ENCODE results near the gene EFTUD2. TPM values are rescaled to one million over a fixed set of nuclear protein-coding genes. Genes with fewer than 3 reads are reported as not detected.

Gene EFTUD2
- total RNA-seq, 1 donor, result 72.7 TPM

- Histone ChIP-seq H3K27ac (ENCODE audit: low read depth, low read length) (no peak overlapping the region), H3K27me3 (ENCODE audit: insufficient read depth, low read length) (no peaks in the 10 kb centered on the region), H3K9me3 (ENCODE audit: low read depth, low read length) (no peaks in the 10 kb centered on the region), H3K79me2 (ENCODE audit: insufficient read depth, low read length) (no peaks in the 10 kb centered on the region), H2AFZ (ENCODE audit: low read length) (peak overlapping the region; percentile 31), H3K36me3 (ENCODE audit: insufficient read depth, low read length) (peaks cover 27% of the 10 kb centered on the region), H3K4me1 (ENCODE audit: insufficient read depth, low read length) (no peaks in the 10 kb centered on the region), H3K4me2 (ENCODE audit: insufficient read depth, low read length) (no peak overlapping the region), H4K20me1 (ENCODE audit: insufficient read depth, low read length) (no peaks in the 10 kb centered on the region), H3K4me3 (ENCODE audit: insufficient read depth, low read length) (no peak overlapping the region)
- DNase-seq (ENCODE audit: insufficient read length, low spot score, missing footprints), result peak; percentile 44
- no peak for TF ChIP-seq CTCF (IDR thresholded peaks at IDR 0.05; ENCODE audit: extremely low read depth, low read depth, low read length)
These were observed 24.9 kb upstream of the EFTUD2 start for GRCh38 chr17:44924107-44924544.

GRCh38 chr17:44922746-44923470 lies 23.7 kb upstream of the EFTUD2 start:
- peak; percentile 34 for DNase-seq (ENCODE audit: insufficient read length, low spot score, missing footprints)

GRCh38 chr17:44922136-44922535 lies 22.9 kb upstream of the EFTUD2 start:
- TF ChIP-seq CTCF (IDR thresholded peaks at IDR 0.05; ENCODE audit: extremely low read depth, low read depth, low read length), result no peak
- Histone ChIP-seq H2AFZ (ENCODE audit: low read length) (no peak overlapping the region), H3K36me3 (ENCODE audit: insufficient read depth, low read length) (peaks cover 8% of the 10 kb centered on the region), H3K4me3 (ENCODE audit: insufficient read depth, low read length) (no peak overlapping the region), H3K9me3 (ENCODE audit: low read depth, low read length) (no peaks in the 10 kb centered on the region), H3K4me1 (ENCODE audit: insufficient read depth, low read length) (peaks cover 4% of the 10 kb centered on the region), H3K4me2 (ENCODE audit: insufficient read depth, low read length) (no peak overlapping the region), H3K27ac (ENCODE audit: low read depth, low read length) (no peak overlapping the region), H4K20me1 (ENCODE audit: insufficient read depth, low read length) (no peaks in the 10 kb centered on the region), H3K79me2 (ENCODE audit: insufficient read depth, low read length) (no peaks in the 10 kb centered on the region), H3K27me3 (ENCODE audit: insufficient read depth, low read length) (no peaks in the 10 kb centered on the region)
- peak; percentile 13 for DNase-seq (ENCODE audit: insufficient read length, low spot score, missing footprints)

More at GRCh38 chr17:44922746-44923470, 23.7 kb upstream of the EFTUD2 start:
- no peak overlapping the region for H3K4me2 ChIP-seq (ENCODE audit: insufficient read depth, low read length)
- H3K79me2 ChIP-seq (ENCODE audit: insufficient read depth, low read length), result no peaks in the 10 kb centered on the region
- no peak overlapping the region for H3K27ac ChIP-seq (ENCODE audit: low read depth, low read length)
- peaks cover 14% of the 10 kb centered on the region for H3K36me3 ChIP-seq (ENCODE audit: insufficient read depth, low read length)
- H4K20me1 ChIP-seq (ENCODE audit: insufficient read depth, low read length), result no peaks in the 10 kb centered on the region
- H3K9me3 ChIP-seq (ENCODE audit: low read depth, low read length), result no peaks in the 10 kb centered on the region
- H3K4me3 ChIP-seq (ENCODE audit: insufficient read depth, low read length), result no peak overlapping the region
- H3K4me1 ChIP-seq (ENCODE audit: insufficient read depth, low read length), result no peaks in the 10 kb centered on the region
- no peaks in the 10 kb centered on the region for H3K27me3 ChIP-seq (ENCODE audit: insufficient read depth, low read length)
- H2AFZ ChIP-seq (ENCODE audit: low read length), result no peak overlapping the region
- no peak for TF ChIP-seq CTCF (IDR thresholded peaks at IDR 0.05; ENCODE audit: extremely low read depth, low read depth, low read length)

- H3K36me3 ChIP-seq (ENCODE audit: insufficient read depth, low read length), result no peaks in the 10 kb centered on the region
- no peak overlapping the region for H3K27ac ChIP-seq (ENCODE audit: low read depth, low read length)
- no peaks in the 10 kb centered on the region for H3K27me3 ChIP-seq (ENCODE audit: insufficient read depth, low read length)
- DNase-seq (ENCODE audit: insufficient read length, low spot score, missing footprints), result peak; percentile 62
- no peaks in the 10 kb centered on the region for H4K20me1 ChIP-seq (ENCODE audit: insufficient read depth, low read length)
- no peak overlapping the region for H2AFZ ChIP-seq (ENCODE audit: low read length)
- H3K4me2 ChIP-seq (ENCODE audit: insufficient read depth, low read length), result no peak overlapping the region
- no peak for TF ChIP-seq CTCF (IDR thresholded peaks at IDR 0.05; ENCODE audit: extremely low read depth, low read depth, low read length)
- H3K4me3 ChIP-seq (ENCODE audit: insufficient read depth, low read length), result no peak overlapping the region
- H3K79me2 ChIP-seq (ENCODE audit: insufficient read depth, low read length), result no peaks in the 10 kb centered on the region
- H3K9me3 ChIP-seq (ENCODE audit: low read depth, low read length), result no peaks in the 10 kb centered on the region
- H3K4me1 ChIP-seq (ENCODE audit: insufficient read depth, low read length), result peaks cover 10% of the 10 kb centered on the region
These were observed 22.1 kb upstream of the EFTUD2 start for GRCh38 chr17:44921122-44921882.
